Osteoblast (primary cell): ENCODE results near the gene LAPTM5. TPM values are rescaled to one million over a fixed set of nuclear protein-coding genes. Genes with fewer than 3 reads are reported as not detected.

Experiments
- DNase-seq: peaks from one replicate; pipeline ENCODE4 v3.0.0; 2011; ENCODE audit warnings: low spot score, mixed read lengths; ENCODE audit not compliant: insufficient read length; ENCODE audit errors: missing footprints
- H2AFZ ChIP-seq: 2 replicates; pipeline ENCODE4 v1.6.0; 2011; ENCODE audit warnings: mild to moderate bottlenecking, low read length
- H3K27ac ChIP-seq: 2 replicates; pipeline ENCODE4 v1.5.1; 2011; ENCODE audit warnings: mild to moderate bottlenecking, low read depth, low read length, moderate library complexity
- H3K27me3 ChIP-seq: 2 replicates; pipeline ENCODE4 v1.6.0; 2012; ENCODE audit warnings: mild to moderate bottlenecking, control low read depth, inconsistent platforms, low read length, moderate library complexity; ENCODE audit not compliant: insufficient read depth
- H3K36me3 ChIP-seq: 2 replicates; pipeline ENCODE4 v1.5.1; 2011; ENCODE audit warnings: mild to moderate bottlenecking, low read length, control low read depth, moderate library complexity; ENCODE audit not compliant: insufficient read depth
- H3K4me1 ChIP-seq: 2 replicates; pipeline ENCODE4 v1.5.1; 2011; ENCODE audit warnings: mild to moderate bottlenecking, low read length, control low read depth, moderate library complexity; ENCODE audit not compliant: insufficient read depth
- H3K4me2 ChIP-seq: 2 replicates; pipeline ENCODE4 v1.6.0; 2011; ENCODE audit warnings: mild to moderate bottlenecking, low read length; ENCODE audit not compliant: insufficient read depth
- H3K4me3 ChIP-seq: fragments of 200-600 bp; sonication (generic); 3 replicates; pipeline ENCODE4 v1.5.1; 2012; ENCODE audit warnings: mild to moderate bottlenecking, low read length, inconsistent platforms; ENCODE audit not compliant: insufficient read depth
- H3K79me2 ChIP-seq: 2 replicates; pipeline ENCODE4 v1.6.0; 2012; ENCODE audit warnings: mild to moderate bottlenecking, low read length, control low read depth, inconsistent platforms; ENCODE audit not compliant: insufficient read depth
- H3K9me3 ChIP-seq: 2 replicates; pipeline ENCODE4 v1.5.1; 2011; ENCODE audit warnings: low read depth, low read length, control low read depth
- H4K20me1 ChIP-seq: 2 replicates; pipeline ENCODE4 v1.6.0; 2012; ENCODE audit warnings: mild to moderate bottlenecking, low read length, control low read depth; ENCODE audit not compliant: insufficient read depth
- total RNA-seq: library from RNA; depleted of rRNA; stranded (reverse); fragments of >200 nt; gene quantifications from 2 replicates; pipeline ENCODE4 v1.2.3, GENCODE V29; 2012
- TF ChIP-seq, protein P1 (sequence below): IDR thresholded peaks from 2 replicates; pipeline ENCODE4 v1.5.1; 2011; ENCODE audit warnings: mild to moderate bottlenecking, low read depth, low read length, moderate library complexity; ENCODE audit errors: extremely low read depth

Gene LAPTM5
- total RNA-seq, 1 donor: 0.72 TPM

DNA sequence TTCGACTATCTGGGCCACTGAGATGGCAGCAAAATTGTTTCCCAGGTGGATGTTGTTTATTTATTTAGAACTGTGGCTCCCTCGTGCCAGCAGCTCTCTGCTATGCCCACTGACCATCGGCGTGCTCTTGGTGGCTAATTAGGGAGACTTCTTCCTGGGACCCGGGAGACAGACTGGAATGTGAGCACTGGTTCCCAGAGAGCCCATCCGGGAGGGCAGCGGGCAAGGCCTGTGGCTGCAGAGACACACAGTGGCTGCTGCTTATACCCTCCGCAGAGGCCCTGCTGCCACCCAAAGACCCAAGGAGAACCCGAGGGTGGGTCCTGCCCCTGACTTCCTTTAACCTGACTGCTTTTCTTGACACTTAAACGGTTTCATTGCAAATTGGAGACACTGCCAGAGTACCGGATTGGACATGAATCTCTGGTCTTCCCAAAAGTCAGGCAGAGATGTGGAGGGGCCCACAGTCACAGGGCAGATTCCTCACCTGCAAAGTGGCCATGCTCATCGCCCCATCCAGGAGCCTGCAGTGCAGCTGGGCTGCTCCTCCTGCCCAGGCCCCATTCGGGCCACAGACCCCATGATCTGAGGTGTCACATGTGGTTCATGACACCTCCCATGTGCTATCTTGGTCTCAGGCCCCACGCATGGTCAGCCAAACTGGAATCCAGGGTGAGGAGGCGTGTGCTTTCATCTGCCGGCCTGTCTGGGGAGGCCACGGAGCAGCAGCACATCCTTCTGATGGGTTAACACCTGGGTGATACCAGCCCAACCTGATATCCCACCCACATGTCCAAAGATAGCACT, 28.5 kb downstream of the LAPTM5 start:
- TF ChIP-seq, protein P1, sequence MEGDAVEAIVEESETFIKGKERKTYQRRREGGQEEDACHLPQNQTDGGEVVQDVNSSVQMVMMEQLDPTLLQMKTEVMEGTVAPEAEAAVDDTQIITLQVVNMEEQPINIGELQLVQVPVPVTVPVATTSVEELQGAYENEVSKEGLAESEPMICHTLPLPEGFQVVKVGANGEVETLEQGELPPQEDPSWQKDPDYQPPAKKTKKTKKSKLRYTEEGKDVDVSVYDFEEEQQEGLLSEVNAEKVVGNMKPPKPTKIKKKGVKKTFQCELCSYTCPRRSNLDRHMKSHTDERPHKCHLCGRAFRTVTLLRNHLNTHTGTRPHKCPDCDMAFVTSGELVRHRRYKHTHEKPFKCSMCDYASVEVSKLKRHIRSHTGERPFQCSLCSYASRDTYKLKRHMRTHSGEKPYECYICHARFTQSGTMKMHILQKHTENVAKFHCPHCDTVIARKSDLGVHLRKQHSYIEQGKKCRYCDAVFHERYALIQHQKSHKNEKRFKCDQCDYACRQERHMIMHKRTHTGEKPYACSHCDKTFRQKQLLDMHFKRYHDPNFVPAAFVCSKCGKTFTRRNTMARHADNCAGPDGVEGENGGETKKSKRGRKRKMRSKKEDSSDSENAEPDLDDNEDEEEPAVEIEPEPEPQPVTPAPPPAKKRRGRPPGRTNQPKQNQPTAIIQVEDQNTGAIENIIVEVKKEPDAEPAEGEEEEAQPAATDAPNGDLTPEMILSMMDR: no peak

DNA sequence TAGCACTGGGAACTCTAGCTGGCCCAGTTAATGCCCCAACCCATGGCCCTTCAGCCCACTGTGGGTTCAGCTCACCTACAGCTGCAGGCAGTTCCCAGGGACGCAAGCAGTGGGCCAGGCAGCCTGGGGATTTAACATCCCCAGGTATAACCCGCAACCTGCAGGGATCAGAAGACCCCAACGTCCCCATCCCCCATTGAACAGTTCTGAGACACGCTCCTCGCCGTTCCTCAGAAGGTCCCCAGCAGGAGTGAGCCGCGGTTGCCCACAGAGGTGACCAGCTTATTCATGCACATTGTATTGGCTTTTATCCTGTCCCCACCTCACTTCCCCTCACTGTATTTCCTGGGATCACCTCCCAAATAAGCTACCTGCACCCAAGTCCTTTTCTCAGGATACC, 29.2 kb downstream of the LAPTM5 start:
- no peak overlapping the region for H3K4me3 ChIP-seq
- H2AFZ ChIP-seq: no peak overlapping the region
- H3K27me3 ChIP-seq: no peaks in the 10 kb centered on the region
- H3K4me2 ChIP-seq: no peak overlapping the region
- TF ChIP-seq, protein P1: no peak
- no peaks in the 10 kb centered on the region for H3K36me3 ChIP-seq
- H3K79me2 ChIP-seq: no peaks in the 10 kb centered on the region
- no peaks in the 10 kb centered on the region for H3K4me1 ChIP-seq
- no peaks in the 10 kb centered on the region for H3K9me3 ChIP-seq
- H4K20me1 ChIP-seq: no peaks in the 10 kb centered on the region
- H3K27ac ChIP-seq: no peak overlapping the region
- peak; percentile 42 for DNase-seq

More for the DNA sequence above, 28.5 kb downstream of the LAPTM5 start:
- Histone ChIP-seq H3K4me3 (no peak overlapping the region), H4K20me1 (no peaks in the 10 kb centered on the region), H3K36me3 (no peaks in the 10 kb centered on the region), H3K9me3 (no peaks in the 10 kb centered on the region), H3K4me1 (no peaks in the 10 kb centered on the region), H2AFZ (no peak overlapping the region), H3K79me2 (no peaks in the 10 kb centered on the region), H3K27ac (no peak overlapping the region), H3K27me3 (no peaks in the 10 kb centered on the region), H3K4me2 (no peak overlapping the region)
- DNase-seq: peak; percentile 58

DNA sequence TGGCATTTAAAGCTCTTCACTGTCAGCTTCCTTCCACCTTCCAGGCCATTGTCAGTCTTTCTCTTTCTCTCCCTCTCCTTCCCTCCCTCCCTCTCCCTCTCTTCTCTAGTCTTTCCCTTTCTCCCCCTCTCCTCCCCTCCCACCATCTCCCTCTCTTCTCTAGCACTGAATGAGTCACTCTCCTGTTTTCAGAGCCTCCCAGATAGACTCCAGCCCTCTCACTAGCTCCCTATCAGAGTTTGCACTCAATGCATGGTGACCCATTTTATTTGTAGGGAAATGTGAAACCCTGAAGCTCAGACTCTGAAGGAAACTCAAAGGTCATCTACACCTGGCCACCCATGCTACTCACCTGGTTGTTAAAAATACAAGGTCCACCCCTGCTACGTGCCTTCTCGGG, 29.8 kb downstream of the LAPTM5 start:
- no peaks in the 10 kb centered on the region for H3K27me3 ChIP-seq
- H3K4me2 ChIP-seq: no peak overlapping the region
- no peaks in the 10 kb centered on the region for H3K79me2 ChIP-seq
- H2AFZ ChIP-seq: no peak overlapping the region
- no peak overlapping the region for H3K4me3 ChIP-seq
- peak; percentile 89 for DNase-seq
- no peaks in the 10 kb centered on the region for H3K4me1 ChIP-seq
- no peaks in the 10 kb centered on the region for H3K9me3 ChIP-seq
- H3K36me3 ChIP-seq: no peaks in the 10 kb centered on the region
- H3K27ac ChIP-seq: no peak overlapping the region
- TF ChIP-seq, protein P1: no peak
- H4K20me1 ChIP-seq: no peaks in the 10 kb centered on the region

DNA sequence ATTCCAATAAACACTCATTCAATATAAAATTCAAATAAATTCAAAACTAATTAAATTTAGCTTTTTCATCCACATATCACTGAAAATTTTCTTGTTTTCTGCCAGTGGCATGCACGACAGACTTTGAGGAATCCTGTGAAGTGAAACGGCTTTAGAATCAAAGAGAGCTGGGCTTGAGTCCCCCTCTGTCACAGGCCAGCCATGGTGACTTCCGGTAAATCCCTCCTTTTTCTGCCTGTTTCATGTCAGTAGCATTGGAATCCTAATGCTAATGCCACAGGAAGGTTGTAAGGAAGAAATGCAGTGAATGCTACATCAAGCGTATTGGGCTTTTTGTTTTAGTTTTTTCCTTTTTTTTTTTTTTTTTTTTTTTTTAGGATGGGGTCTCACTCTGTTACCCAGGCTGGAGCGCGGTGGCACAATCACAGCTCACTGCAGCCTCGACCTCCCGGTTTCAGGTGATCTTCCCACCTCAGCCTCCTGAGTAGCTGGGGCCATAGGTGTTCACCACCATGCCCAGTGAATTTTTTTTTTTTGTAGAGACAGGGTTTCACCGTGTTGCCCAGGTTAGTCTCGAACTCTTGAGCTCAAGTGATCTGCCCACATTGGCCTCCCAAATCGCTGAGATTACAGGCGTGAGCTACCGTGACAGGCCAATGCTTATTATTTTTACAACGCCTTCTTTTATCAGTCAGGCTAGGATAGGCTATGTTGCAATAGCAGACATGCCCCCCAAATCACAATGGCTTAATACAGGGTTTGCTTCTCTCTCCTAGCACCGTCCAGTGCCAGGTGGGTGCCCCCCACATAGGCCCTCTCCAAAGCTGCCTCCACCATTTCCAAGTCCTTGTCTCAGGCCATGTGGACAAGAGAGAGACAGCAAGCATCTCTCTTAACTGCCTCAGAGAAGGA, 30.5 kb downstream of the LAPTM5 start:
- Histone ChIP-seq H2AFZ (no peak overlapping the region), H3K79me2 (no peaks in the 10 kb centered on the region), H3K4me2 (no peak overlapping the region), H3K9me3 (no peaks in the 10 kb centered on the region), H3K4me1 (no peaks in the 10 kb centered on the region), H3K4me3 (no peak overlapping the region), H4K20me1 (no peaks in the 10 kb centered on the region), H3K27ac (no peak overlapping the region), H3K27me3 (no peaks in the 10 kb centered on the region), H3K36me3 (no peaks in the 10 kb centered on the region)
- DNase-seq: no peak
- TF ChIP-seq, protein P1: no peak
